GM21786 (cell line): ENCODE measurements around the gene NDUFS7.
"Not testable (repeated sequence)": the region's sequence is repeated elsewhere in the genome, so short reads cannot be mapped to it uniquely, and the experiment has no call there.

Experiments
- ATAC-seq: cut with Tn5 transposase; IDR thresholded peaks from one replicate; pipeline ENCODE4 v1.9.1; 2021; ENCODE audit not compliant: unreplicated experiment

The NDUFS7 gene

GRCh38 chr19:1416014-1416841, 32.5 kb downstream of the NDUFS7 start:
- ATAC-seq, result no peak

- no peak for ATAC-seq
Measured at GRCh38 chr19:1417145-1417544, 33.4 kb downstream of the NDUFS7 start.

DNA sequence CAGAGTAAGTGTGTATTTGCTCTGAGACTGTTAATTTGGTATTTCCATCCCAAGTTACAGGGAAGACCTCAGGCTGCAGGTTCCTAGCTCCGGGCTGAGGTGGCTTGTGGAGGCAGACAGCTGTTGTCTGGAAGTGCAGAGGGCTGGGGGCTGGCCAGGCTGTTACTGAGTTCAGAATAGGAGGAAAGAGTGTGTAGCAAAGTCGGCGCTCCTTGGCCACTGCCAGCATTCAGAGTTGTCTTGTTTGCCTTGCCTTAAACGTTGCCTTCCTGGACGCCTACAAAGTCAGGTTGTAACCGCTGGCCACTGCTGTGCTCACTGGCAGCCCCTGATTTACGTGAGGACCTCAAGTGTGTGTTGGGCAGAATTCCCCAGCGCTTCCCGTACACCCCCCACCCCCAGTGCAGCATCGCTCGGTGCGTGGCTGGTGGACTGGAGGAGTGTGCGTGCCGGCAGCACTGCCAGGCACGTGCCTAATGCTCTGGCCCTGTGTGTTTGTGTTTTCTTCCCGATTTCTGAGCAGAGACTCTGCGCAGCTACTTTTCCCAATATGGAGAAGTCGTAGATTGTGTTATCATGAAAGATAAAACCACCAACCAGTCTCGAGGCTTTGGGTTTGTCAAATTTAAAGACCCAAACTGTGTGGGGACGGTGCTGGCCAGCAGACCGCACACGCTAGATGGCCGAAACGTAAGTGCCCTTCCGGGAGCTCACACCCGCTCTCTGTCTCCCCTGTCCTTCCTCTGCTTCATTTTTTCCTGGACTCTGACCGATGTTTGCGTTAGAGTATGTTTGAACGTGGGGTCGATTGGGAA, 34.2 kb downstream of the NDUFS7 start:
- ATAC-seq, result no peak

- ATAC-seq, result no peak
Measured at GRCh38 chr19:1418496-1418775, 34.7 kb downstream of the NDUFS7 start.

DNA sequence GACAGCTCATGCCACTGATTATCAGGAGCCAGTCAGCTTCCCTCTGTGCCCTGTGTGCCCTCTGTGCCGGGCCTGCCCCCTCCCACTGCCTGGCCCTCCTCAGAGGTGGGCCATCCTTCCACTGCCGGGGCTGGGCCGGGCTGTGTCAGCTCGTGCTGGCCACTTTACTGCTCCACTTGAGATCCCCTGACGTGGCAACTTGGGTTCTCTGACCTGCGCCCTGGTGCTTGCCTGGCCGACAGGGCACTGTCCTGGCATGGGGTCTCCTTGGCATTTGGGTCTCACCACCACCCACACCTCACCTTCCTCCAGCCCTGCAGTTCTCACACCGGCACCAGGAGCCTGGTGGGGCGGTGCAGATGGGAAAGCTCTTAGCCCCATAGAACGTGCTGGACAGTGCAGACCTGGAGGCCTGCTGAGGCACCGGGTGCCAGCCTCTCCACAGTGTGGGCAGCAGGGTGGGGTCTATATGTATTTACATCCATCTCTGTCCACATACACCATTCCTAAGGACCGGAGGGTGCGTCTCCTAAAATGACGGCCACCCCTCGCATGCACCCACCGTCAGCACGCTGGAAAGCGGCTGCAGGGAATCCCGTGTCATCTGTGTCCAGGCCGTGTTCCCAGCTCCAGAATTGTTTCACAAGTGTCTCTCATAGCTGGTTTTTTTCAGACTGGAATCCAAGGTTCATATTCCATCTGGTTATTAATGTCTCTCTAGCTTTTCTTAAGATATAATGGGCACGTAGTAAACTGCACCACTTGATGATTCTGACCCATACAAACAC, 35.4 kb downstream of the NDUFS7 start:
- ATAC-seq, result no peak

DNA sequence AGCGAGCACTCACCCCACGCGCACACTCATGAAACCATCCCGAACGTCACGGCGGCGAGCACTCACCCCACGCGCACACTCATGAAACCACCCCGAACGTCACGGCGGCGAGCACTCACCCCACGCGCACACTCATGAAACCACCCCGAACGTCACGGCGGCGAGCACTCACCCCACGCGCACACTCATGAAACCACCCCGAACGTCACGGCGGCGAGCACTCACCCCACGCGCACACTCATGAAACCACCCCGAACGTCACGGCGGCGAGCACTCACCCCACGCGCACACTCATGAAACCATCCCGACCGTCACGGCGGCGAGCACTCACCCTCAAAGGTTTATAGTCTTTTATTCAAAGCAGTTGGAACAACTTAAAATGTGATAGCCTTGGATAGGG, 36.4 kb downstream of the NDUFS7 start:
- not testable (repeated sequence) for ATAC-seq

- no peak for ATAC-seq
Measured at GRCh38 chr19:1420590-1420989, 36.9 kb downstream of the NDUFS7 start.

DNA sequence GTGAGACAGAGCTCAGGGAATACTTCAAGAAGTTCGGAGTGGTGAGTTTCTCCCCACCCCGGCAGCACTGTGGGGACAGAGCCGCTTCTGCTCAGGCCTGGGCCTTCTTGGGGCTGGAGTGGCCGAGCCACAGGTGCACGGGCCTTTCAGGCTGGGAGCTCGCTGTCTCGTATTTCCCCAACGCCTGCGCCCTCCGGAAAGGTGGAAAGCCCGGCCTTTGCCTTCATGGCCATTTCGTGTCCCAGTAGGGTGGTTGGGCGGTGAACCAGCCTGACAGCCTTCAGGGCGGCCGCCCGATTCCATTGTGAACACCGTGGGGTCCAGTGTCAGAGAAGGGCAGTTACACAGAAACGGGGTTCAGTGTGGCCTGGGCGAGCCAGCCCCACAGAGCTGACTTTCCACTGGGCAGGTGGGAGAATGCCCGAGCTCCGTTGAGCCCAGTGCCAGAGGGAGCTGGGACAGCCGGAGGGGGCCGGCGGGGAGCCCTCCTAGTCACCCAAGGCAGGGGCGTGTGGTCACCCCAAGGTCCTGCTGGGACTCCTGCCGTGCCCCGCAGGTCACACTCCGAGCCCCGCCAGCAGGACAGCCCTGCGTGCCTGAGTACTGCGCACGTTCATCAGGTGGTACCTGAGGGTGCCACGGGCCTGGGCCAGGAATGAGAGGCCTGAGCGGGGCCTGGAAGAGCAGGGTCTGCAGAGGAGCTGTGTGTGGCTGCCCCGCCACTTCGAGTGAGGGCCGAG, 37.7 kb downstream of the NDUFS7 start:
- ATAC-seq, result no peak

DNA sequence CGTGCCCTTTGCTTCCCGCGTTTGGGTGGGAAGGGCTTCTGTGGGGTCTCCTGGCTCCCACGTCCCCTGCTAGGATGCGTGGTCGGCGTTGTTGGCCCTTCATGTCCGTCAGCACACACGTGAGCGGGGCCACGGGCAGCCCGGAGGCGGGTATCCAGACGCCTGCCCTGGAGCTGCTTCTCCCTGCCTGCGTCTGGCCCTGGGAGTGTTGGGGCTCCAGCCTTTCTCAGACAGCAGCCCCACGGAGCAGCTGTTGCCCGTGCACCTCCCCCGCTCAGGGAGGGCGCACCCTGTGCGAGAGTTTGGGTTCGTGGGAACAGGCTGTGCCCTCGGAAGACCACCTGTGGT, 38.2 kb downstream of the NDUFS7 start:
- no peak for ATAC-seq

DNA sequence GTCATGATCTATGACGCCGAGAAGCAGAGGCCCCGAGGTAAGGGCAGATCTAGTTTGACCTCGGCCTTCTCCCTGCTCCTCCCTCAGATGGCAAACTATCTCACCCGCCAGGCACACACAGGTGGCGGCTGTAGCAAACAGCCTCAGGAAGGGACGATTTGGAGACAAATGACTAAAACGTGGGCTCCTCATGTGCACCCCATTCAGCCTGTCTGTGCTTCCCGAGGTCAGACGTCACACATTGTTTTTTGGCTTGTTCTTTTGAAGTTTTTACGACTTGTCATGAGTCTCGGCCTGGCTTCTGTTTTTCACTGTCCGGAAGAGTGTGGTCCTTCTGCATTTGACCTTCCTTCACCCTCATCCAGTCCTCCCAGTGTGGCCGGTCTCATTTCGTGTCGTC, 38.7 kb downstream of the NDUFS7 start:
- ATAC-seq, result no peak

- ATAC-seq, result no peak
Measured at GRCh38 chr19:1422943-1423342, 39.2 kb downstream of the NDUFS7 start.

GRCh38 chr19:1423436-1424191, 39.9 kb downstream of the NDUFS7 start:
- no peak for ATAC-seq

- no peak for ATAC-seq
Measured at GRCh38 chr19:1424192-1424955, 40.7 kb downstream of the NDUFS7 start.

DNA sequence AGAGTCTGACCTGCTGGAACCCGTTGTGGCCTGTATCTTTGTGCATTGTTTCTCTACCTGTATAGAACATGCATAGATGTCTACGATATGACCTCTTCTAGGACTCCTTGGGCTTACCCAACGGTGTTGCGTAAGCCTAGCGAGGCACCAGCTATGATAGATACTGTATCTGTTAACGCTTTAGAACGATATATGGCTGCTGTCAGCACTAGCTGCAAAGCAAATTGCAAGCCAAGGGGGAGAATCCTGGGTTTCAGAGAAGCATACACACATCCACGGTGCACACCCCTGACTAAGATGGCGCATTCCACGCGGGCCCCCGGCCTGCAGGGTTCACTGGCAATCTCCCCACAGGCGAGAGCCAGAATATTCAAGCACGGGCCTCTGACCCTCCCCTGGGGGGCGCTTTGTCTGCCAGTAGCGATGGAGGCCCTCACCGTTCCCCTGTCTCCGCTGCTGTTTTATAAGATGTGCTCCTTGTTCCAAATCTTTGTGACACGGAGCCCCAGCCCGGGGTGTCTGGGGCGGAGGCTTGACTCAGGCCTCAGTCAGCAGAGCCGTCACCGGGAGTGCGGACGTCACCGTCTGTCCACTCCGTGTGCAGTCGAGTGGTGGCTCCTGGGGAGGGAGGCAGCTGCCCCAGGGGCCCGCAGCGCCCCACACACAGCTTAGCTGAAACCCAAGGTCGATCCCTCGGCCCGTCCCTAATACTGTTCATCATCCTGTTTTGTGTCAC, 41.6 kb downstream of the NDUFS7 start:
- ATAC-seq, result no peak

DNA sequence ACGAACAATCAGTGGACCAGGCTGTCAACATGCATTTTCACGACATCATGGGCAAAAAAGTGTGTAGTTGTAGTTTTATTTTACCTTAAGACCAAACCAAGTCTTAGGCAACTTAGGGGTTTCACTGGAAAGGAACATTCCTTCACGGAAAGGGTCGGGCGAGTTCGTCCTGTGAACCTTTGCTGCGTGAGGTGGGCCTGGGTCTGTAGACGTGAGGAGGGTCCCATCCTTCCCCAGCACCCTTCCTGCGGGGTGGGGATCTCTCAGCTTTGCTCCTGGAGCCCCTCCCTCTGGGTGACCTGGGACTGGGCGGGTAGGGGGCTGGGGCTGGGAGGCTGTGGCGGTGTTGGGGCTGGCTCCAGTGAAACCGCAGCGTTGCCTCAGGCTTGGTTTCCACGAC, 42.2 kb downstream of the NDUFS7 start:
- ATAC-seq, result no peak

GRCh38 chr19:1426736-1427135, 43.0 kb downstream of the NDUFS7 start:
- ATAC-seq, result no peak

GRCh38 chr19:1427221-1427920, 43.7 kb downstream of the NDUFS7 start:
- no peak for ATAC-seq

- no peak for ATAC-seq
Measured at GRCh38 chr19:1428738-1429391, 45.2 kb downstream of the NDUFS7 start.
